HAP-1 (cell line): ENCODE data around the gene SMURF2.

Source experiments
- DNase-seq, 2 experiments: peaks; one replicate each; pipeline ENCODE4 v3.0.0-alpha.2; 2016 to 2020; ENCODE audit warnings: low spot score in 2 of 2
- H3K27me3 ChIP-seq: fragments of 250-450 bp; sonication (Bioruptor Pico); 2 replicates; pipeline ENCODE4 v1.5.1; 2020; ENCODE audit warnings: low read depth, mild to moderate bottlenecking, moderate library complexity
- H3K36me3 ChIP-seq: fragments of 250-450 bp; sonication (Bioruptor Pico); replicated peaks from 2 replicates; pipeline ENCODE4 v1.5.1; 2020; ENCODE audit warnings: mild to moderate bottlenecking
- H3K4me1 ChIP-seq: fragments of 250-450 bp; sonication (Bioruptor Pico); 2 replicates; pipeline ENCODE4 v1.5.1; 2020; ENCODE audit warnings: mild to moderate bottlenecking
- H3K4me3 ChIP-seq: fragments of 250-450 bp; sonication (Bioruptor Pico); 2 replicates; pipeline ENCODE4 v1.5.1; 2020; ENCODE audit warnings: mild to moderate bottlenecking, moderate library complexity
- H3K9me3 ChIP-seq: fragments of 250-450 bp; sonication (Bioruptor Pico); 2 replicates; pipeline ENCODE4 v1.5.1; 2020; ENCODE audit warnings: mild to moderate bottlenecking, moderate library complexity
- in situ Hi-C: fragments of 300-500 bp; cut with MboI; formaldehyde crosslinking; loops from 3 replicates; pipeline ENCODE4 v1.14.3; 2020; ENCODE audit warnings: low sequenced_read_pairs, inconsistent platforms, mixed read lengths

The SMURF2 gene

GRCh38 chr17:64500862-64501765 is 161.0 kb downstream of the SMURF2 start:
- peaks cover 79% of the 10 kb centered on the region for H3K36me3 ChIP-seq
- in situ Hi-C loops: loop anchor here (25.0 kb wide), 1 partner anchor 689 kb away; no protein-coding TSS in a partner anchor

GRCh38 chr17:64500487-64500859 is 161.6 kb downstream of the SMURF2 start:
- Histone ChIP-seq H3K4me1 (peaks cover 21% of the 10 kb centered on the region), H3K27me3 (no peaks in the 10 kb centered on the region), H3K4me3 (no peak overlapping the region), H3K36me3 (peaks cover 76% of the 10 kb centered on the region), H3K9me3 (no peaks in the 10 kb centered on the region)
- in situ Hi-C loops: loop anchor here (25.0 kb wide), 1 partner anchor 688 kb away; no protein-coding TSS in a partner anchor
- no peak for DNase-seq

More at GRCh38 chr17:64500862-64501765, 161.0 kb downstream of the SMURF2 start:
- no peak for DNase-seq
- Histone ChIP-seq H3K9me3 (no peaks in the 10 kb centered on the region), H3K4me3 (no peak overlapping the region), H3K4me1 (peaks cover 21% of the 10 kb centered on the region), H3K27me3 (no peaks in the 10 kb centered on the region)

GRCh38 chr17:64499805-64500486 is 162.2 kb downstream of the SMURF2 start:
- Histone ChIP-seq H3K27me3 (no peaks in the 10 kb centered on the region), H3K9me3 (no peaks in the 10 kb centered on the region), H3K4me1 (peaks cover 21% of the 10 kb centered on the region), H3K36me3 (peaks cover 71% of the 10 kb centered on the region), H3K4me3 (no peak overlapping the region)
- no peak for DNase-seq
- in situ Hi-C loops: loop anchor here (10.0 to 25.0 kb wide), 2 partner anchors 75 to 688 kb away; no protein-coding TSS in a partner anchor

- Histone ChIP-seq H3K36me3 (peaks cover 57% of the 10 kb centered on the region), H3K27me3 (no peaks in the 10 kb centered on the region), H3K4me1 (peaks cover 15% of the 10 kb centered on the region), H3K4me3 (no peak overlapping the region), H3K9me3 (no peaks in the 10 kb centered on the region)
- in situ Hi-C loops: loop anchor here (10.0 kb wide), 1 partner anchor 74 kb away; no protein-coding TSS in a partner anchor
- DNase-seq: no peak
Measured at GRCh38 chr17:64498308-64499203, 163.6 kb downstream of the SMURF2 start.

- Histone ChIP-seq H3K27me3 (no peaks in the 10 kb centered on the region), H3K4me3 (peak overlapping the region; percentile 69), H3K36me3 (peaks cover 54% of the 10 kb centered on the region), H3K9me3 (no peaks in the 10 kb centered on the region), H3K4me1 (peaks cover 15% of the 10 kb centered on the region)
- in situ Hi-C loops: loop anchor here (10.0 kb wide), 1 partner anchor 73 kb away; no protein-coding TSS in a partner anchor
- DNase-seq: no peak
Measured at GRCh38 chr17:64497565-64498035, 164.5 kb downstream of the SMURF2 start.

GRCh38 chr17:64496786-64497564 is 165.1 kb downstream of the SMURF2 start, which contains the start of gene POLG2:
Gene POLG2, minus strand, starts transcription at chr17:64497054. Its CDS starts 86 bp downstream, at chr17:64496968.
- Histone ChIP-seq H3K27me3 (no peaks in the 10 kb centered on the region), H3K4me3 (peak within 1 kb of the TSS; percentile 69), H3K36me3 (peaks cover 54% of the 10 kb centered on the region), H3K4me1 (peaks cover 15% of the 10 kb centered on the region), H3K9me3 (no peaks in the 10 kb centered on the region)
- in situ Hi-C loops: loop anchor here (10.0 kb wide), 1 partner anchor 72 kb away; no protein-coding TSS in a partner anchor
- peak; percentile 90 to 96 for DNase-seq

- in situ Hi-C loops: loop anchor here (10.0 kb wide), 1 partner anchor 72 kb away; no protein-coding TSS in a partner anchor
- peak overlapping the region; percentile 69 for H3K4me3 ChIP-seq
- peaks cover 15% of the 10 kb centered on the region for H3K4me1 ChIP-seq
- H3K27me3 ChIP-seq: no peaks in the 10 kb centered on the region
- H3K9me3 ChIP-seq: no peaks in the 10 kb centered on the region
- DNase-seq: peak in 1 of 2 experiments; percentile 27
- H3K36me3 ChIP-seq: peaks cover 52% of the 10 kb centered on the region
Measured at GRCh38 chr17:64496348-64496785, 165.7 kb downstream of the SMURF2 start.
